Astrocyte (in vitro differentiated cells and primary cell): ENCODE results near the gene PCDHGA7. TPM values are rescaled to one million over a fixed set of nuclear protein-coding genes. Genes with fewer than 3 reads are reported as not detected.

Experiments
- DNase-seq: peaks from one replicate; pipeline ENCODE4 v3.0.0-alpha.2; 2010; ENCODE audit warnings: low read depth
- FAIRE-seq: peaks from 2 replicates; lab custom pipeline; 2011; peaks lifted over from hg19 to GRCh38; lab: Jason Lieb, UNC
- H2AFZ ChIP-seq: 2 replicates; pipeline ENCODE4 v1.6.0; 2012; ENCODE audit warnings: low read depth, low read length, inconsistent platforms
- H3K27ac ChIP-seq: 2 replicates; pipeline ENCODE4 v1.5.1; 2011; ENCODE audit warnings: low read depth, low read length, inconsistent platforms
- H3K27me3 ChIP-seq: 2 replicates; pipeline ENCODE4 v1.6.0; 2011; ENCODE audit warnings: low read length, inconsistent platforms; ENCODE audit not compliant: insufficient read depth
- H3K36me3 ChIP-seq: 2 replicates; pipeline ENCODE4 v1.5.1; 2011; ENCODE audit warnings: low read length, inconsistent platforms; ENCODE audit not compliant: insufficient read depth
- H3K4me1 ChIP-seq: 2 replicates; pipeline ENCODE4 v1.5.1; 2011; ENCODE audit warnings: low read length, inconsistent platforms; ENCODE audit not compliant: insufficient read depth
- H3K4me2 ChIP-seq: 2 replicates; pipeline ENCODE4 v1.6.0; 2012; ENCODE audit warnings: low read length, inconsistent platforms
- H3K4me3 ChIP-seq: 2 replicates; pipeline ENCODE4 v1.5.1; 2011; ENCODE audit warnings: low read depth, mild to moderate bottlenecking, low read length, inconsistent platforms; ENCODE audit not compliant: insufficient read depth
- H3K79me2 ChIP-seq: 2 replicates; pipeline ENCODE4 v1.6.0; 2012; ENCODE audit warnings: mild to moderate bottlenecking, low read length, inconsistent platforms; ENCODE audit not compliant: insufficient read depth
- H3K9ac ChIP-seq: 2 replicates; pipeline ENCODE4 v1.6.0; 2012; ENCODE audit warnings: mild to moderate bottlenecking, low read length, inconsistent platforms
- H3K9me3 ChIP-seq: 2 replicates; pipeline ENCODE4 v1.5.1; 2012; ENCODE audit warnings: low read depth, mild to moderate bottlenecking, low read length, inconsistent platforms; ENCODE audit not compliant: insufficient read depth
- H4K20me1 ChIP-seq: 2 replicates; pipeline ENCODE4 v1.6.0; 2012; ENCODE audit warnings: low read length, inconsistent platforms; ENCODE audit not compliant: insufficient read depth
- H3K27ac Mint-ChIP-seq: one replicate; pipeline ENCODE4 v1.8.0; 2021; ENCODE audit warnings: mild to moderate bottlenecking, mixed read lengths; ENCODE audit not compliant: unreplicated experiment
- H3K27me3 Mint-ChIP-seq: one replicate; pipeline ENCODE4 v1.8.0; 2021; ENCODE audit warnings: low read depth, mixed read lengths; ENCODE audit not compliant: unreplicated experiment
- H3K36me3 Mint-ChIP-seq: one replicate; pipeline ENCODE4 v1.8.0; 2021; ENCODE audit warnings: low read depth, mixed read lengths; ENCODE audit not compliant: unreplicated experiment
- H3K4me1 Mint-ChIP-seq: one replicate; pipeline ENCODE4 v1.8.0; 2021; ENCODE audit warnings: low read depth, mixed read lengths; ENCODE audit not compliant: unreplicated experiment
- H3K4me3 Mint-ChIP-seq: one replicate; pipeline ENCODE4 v1.8.0; 2021; ENCODE audit warnings: mild to moderate bottlenecking, moderate library complexity, mixed read lengths; ENCODE audit not compliant: unreplicated experiment
- H3K9me3 Mint-ChIP-seq: one replicate; pipeline ENCODE4 v1.8.0; 2021; ENCODE audit warnings: mild to moderate bottlenecking, mixed read lengths; ENCODE audit not compliant: unreplicated experiment
- CTCF ChIP-seq: IDR thresholded peaks from 2 replicates; pipeline ENCODE4 v1.5.1; 2011; ENCODE audit warnings: low read depth, mild to moderate bottlenecking, inconsistent platforms, low read length, moderate library complexity; ENCODE audit not compliant: insufficient read depth
- EZH2 ChIP-seq: IDR thresholded peaks from 2 replicates; pipeline ENCODE4 v1.6.1; 2012; ENCODE audit warnings: mild to moderate bottlenecking, low read length, inconsistent platforms; ENCODE audit not compliant: insufficient read depth
- total RNA-seq: library from RNA; stranded (reverse); gene quantifications from 2 replicates; pipeline ENCODE4 v1.2.1, GENCODE V29; 2021

PCDHGA7 gene
- total RNA-seq, 1 donor from 2014 or later: 0.57 TPM

GRCh38 chr5:141434006-141434405, 51.5 kb downstream of the PCDHGA7 start:
- Histone ChIP-seq H3K4me2 (no peak overlapping the region), H2AFZ (no peak overlapping the region), H3K4me1 (no peaks in the 10 kb centered on the region), H4K20me1 (no peaks in the 10 kb centered on the region), H3K27ac (no peak overlapping the region), H3K9me3 (peaks cover 20% of the 10 kb centered on the region), H3K27me3 (no peaks in the 10 kb centered on the region), H3K36me3 (no peaks in the 10 kb centered on the region), H3K9ac (no peak overlapping the region), H3K4me3 (no peak overlapping the region), H3K79me2 (peaks cover 12% of the 10 kb centered on the region)
- H3K9me3 Mint-ChIP-seq: peaks cover 20% of the 10 kb centered on the region
- H3K27ac Mint-ChIP-seq: no peak overlapping the region
- H3K4me1 Mint-ChIP-seq: no peaks in the 10 kb centered on the region
- DNase-seq (no peak), FAIRE-seq (no peak)
- peaks cover 33% of the 10 kb centered on the region for H3K36me3 Mint-ChIP-seq
- no peaks in the 10 kb centered on the region for H3K27me3 Mint-ChIP-seq
- H3K4me3 Mint-ChIP-seq: no peak overlapping the region
- TF ChIP-seq EZH2: no peak
- TF ChIP-seq CTCF: no peak

Other genes starting within 250 kb of the PCDHGA7 start
- 8.7 and 9.7 TPM in 2 replicates for gene PCDHB5, start 247.5 kb upstream of the PCDHGA7 start, total RNA-seq
- 0.50 and 0.70 TPM in 2 replicates for gene PCDHB6, start 232.7 kb upstream of the PCDHGA7 start, total RNA-seq
- 0.79 and 1.0 TPM in 2 replicates for gene PCDHB7, start 210.1 kb upstream of the PCDHGA7 start, total RNA-seq
- gene PCDHB8, start 205.0 kb upstream of the PCDHGA7 start, total RNA-seq: 4.9 and 5.3 TPM in 2 replicates
- gene PCDHB16, start 200.4 kb upstream of the PCDHGA7 start, total RNA-seq: 3.2 and 4.4 TPM in 2 replicates
- 3.6 and 5.3 TPM in 2 replicates for gene PCDHB9, start 195.6 kb upstream of the PCDHGA7 start, total RNA-seq
- 6.4 and 7.0 TPM in 2 replicates for gene PCDHB10, start 190.4 kb upstream of the PCDHGA7 start, total RNA-seq
- gene PCDHB11, start 183.1 kb upstream of the PCDHGA7 start, total RNA-seq: 2.1 TPM in 2 replicates
- gene PCDHB12, start 174.0 kb upstream of the PCDHGA7 start, total RNA-seq: 0.87 and 1.2 TPM in 2 replicates
- 3.3 TPM in 2 replicates for gene PCDHB13, start 168.8 kb upstream of the PCDHGA7 start, total RNA-seq
- 5.6 and 6.4 TPM in 2 replicates for gene PCDHB14, start 159.4 kb upstream of the PCDHGA7 start, total RNA-seq
- 1.3 and 1.6 TPM in 2 replicates for gene PCDHB15, start 137.3 kb upstream of the PCDHGA7 start, total RNA-seq
- gene SLC25A2, start 78.7 kb upstream of the PCDHGA7 start, total RNA-seq: 0.19 and 0.25 TPM in 2 replicates
- gene TAF7, start 62.0 kb upstream of the PCDHGA7 start, total RNA-seq: 95.1 and 102 TPM in 2 replicates
- gene PCDHGA1, start 52.2 kb upstream of the PCDHGA7 start, total RNA-seq: 0.17 and 0.27 TPM in 2 replicates
- 0.14 and 0.17 TPM in 2 replicates for gene PCDHGA2, start 44.0 kb upstream of the PCDHGA7 start, total RNA-seq
- 0.14 and 0.17 TPM in 2 replicates for gene PCDHGA3, start 38.9 kb upstream of the PCDHGA7 start, total RNA-seq
- gene PCDHGB1, start 32.6 kb upstream of the PCDHGA7 start, total RNA-seq: 1.0 and 1.5 TPM in 2 replicates
- 0.48 and 0.50 TPM in 2 replicates for gene PCDHGA4, start 27.7 kb upstream of the PCDHGA7 start, total RNA-seq
- gene PCDHGB2, start 22.7 kb upstream of the PCDHGA7 start, total RNA-seq: 1.4 TPM in 2 replicates
- gene PCDHGA5, start 18.6 kb upstream of the PCDHGA7 start, total RNA-seq: 0.29 and 0.30 TPM in 2 replicates
- gene PCDHGB3, start 12.5 kb upstream of the PCDHGA7 start, total RNA-seq: 0.10 and 0.14 TPM in 2 replicates
- 0.22 and 0.41 TPM in 2 replicates for gene PCDHGA6, start 8.9 kb upstream of the PCDHGA7 start, total RNA-seq
- gene PCDHGB4, start 5.0 kb downstream of the PCDHGA7 start, total RNA-seq: 13.6 and 15.7 TPM in 2 replicates
- gene PCDHGA8, start 9.9 kb downstream of the PCDHGA7 start, total RNA-seq: 1.0 and 1.2 TPM in 2 replicates
- 1.1 and 2.1 TPM in 2 replicates for gene PCDHGB5, start 15.2 kb downstream of the PCDHGA7 start, total RNA-seq
- gene PCDHGA9, start 20.0 kb downstream of the PCDHGA7 start, total RNA-seq: 0.73 and 0.87 TPM in 2 replicates
- gene PCDHGB6, start 25.3 kb downstream of the PCDHGA7 start, total RNA-seq: 18.4 and 19.9 TPM in 2 replicates
- gene PCDHGA10, start 30.2 kb downstream of the PCDHGA7 start, total RNA-seq: 34.0 and 41.6 TPM in 2 replicates
- gene PCDHGB7, start 34.9 kb downstream of the PCDHGA7 start, total RNA-seq: 22.4 and 26.1 TPM in 2 replicates
- gene PCDHGA11, start 38.3 kb downstream of the PCDHGA7 start, total RNA-seq: 5.3 and 5.8 TPM in 2 replicates
- gene PCDHGA12, start 47.8 kb downstream of the PCDHGA7 start, total RNA-seq: 1.2 and 1.6 TPM in 2 replicates
- 84.7 and 100.0 TPM in 2 replicates for gene PCDHGC3, start 93.2 kb downstream of the PCDHGA7 start, total RNA-seq
- 6.6 and 7.4 TPM in 2 replicates for gene PCDHGC4, start 102.3 kb downstream of the PCDHGA7 start, total RNA-seq
- gene PCDHGC5, start 106.3 kb downstream of the PCDHGA7 start, total RNA-seq: 7.7 and 10.9 TPM in 2 replicates
- 63.5 and 78.8 TPM in 2 replicates for gene DIAPH1, start 236.3 kb downstream of the PCDHGA7 start, total RNA-seq